Measurements from ENCODE around the gene PLEKHO1. TPM values are rescaled to one million over a fixed set of nuclear protein-coding genes. Genes with fewer than 3 reads are reported as not detected.
"Not testable (repeated sequence)": the region's sequence is repeated elsewhere in the genome, so short reads cannot be mapped to it uniquely, and the experiment has no call there.

The PLEKHO1 gene
- total RNA-seq, 4 donors from 2014 or later = 16.5 to 68.6 (median 32.8) TPM

DNA sequence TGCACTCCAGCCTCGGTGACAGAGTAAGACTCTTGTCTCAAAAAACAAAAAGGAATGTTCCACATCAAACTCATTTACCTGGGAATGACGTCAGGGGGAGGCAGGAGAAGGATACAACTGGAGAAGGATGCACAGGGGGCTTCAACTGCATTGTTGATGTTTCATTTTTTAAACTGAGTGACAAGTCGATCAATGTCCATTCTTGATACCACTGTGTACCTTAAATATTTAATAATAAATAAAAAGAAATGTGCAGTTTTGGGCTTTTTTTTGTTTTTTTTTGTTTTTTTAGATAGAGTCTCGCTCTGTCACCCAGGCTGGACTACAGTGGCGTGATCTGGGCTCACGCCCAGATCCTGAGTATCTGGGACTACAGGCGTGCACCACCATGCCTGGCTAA, 35.8 kb downstream of the PLEKHO1 start:
- TF ChIP-seq, protein P1, sequence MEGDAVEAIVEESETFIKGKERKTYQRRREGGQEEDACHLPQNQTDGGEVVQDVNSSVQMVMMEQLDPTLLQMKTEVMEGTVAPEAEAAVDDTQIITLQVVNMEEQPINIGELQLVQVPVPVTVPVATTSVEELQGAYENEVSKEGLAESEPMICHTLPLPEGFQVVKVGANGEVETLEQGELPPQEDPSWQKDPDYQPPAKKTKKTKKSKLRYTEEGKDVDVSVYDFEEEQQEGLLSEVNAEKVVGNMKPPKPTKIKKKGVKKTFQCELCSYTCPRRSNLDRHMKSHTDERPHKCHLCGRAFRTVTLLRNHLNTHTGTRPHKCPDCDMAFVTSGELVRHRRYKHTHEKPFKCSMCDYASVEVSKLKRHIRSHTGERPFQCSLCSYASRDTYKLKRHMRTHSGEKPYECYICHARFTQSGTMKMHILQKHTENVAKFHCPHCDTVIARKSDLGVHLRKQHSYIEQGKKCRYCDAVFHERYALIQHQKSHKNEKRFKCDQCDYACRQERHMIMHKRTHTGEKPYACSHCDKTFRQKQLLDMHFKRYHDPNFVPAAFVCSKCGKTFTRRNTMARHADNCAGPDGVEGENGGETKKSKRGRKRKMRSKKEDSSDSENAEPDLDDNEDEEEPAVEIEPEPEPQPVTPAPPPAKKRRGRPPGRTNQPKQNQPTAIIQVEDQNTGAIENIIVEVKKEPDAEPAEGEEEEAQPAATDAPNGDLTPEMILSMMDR (IDR thresholded peaks at IDR 0.05) = no peak
- DNase-seq (ENCODE audit: low spot score) = no peak

DNA sequence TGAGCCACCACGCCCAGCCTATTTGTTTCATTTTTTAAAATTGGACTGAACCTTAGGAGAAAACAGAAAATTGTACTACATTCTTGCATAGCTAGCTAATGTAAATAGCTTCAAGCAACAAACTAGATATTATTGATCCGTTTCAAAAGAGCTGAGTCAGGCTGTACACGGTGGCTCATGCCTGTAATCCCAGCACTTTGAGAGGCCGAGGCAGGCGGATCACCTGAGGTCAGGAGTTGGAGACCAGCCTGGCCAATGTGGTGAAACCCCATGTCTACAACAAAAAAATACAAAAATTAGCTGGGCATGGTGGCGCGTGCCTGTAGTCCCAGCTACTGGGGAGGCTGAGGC, 36.7 kb downstream of the PLEKHO1 start:
- not testable (repeated sequence) for DNase-seq (ENCODE audit: low spot score); ATAC-seq (ENCODE audit: low FRiP score)

More for the DNA sequence above, 35.8 kb downstream of the PLEKHO1 start:
- no peak for ATAC-seq (ENCODE audit: low FRiP score)

- DNase-seq (ENCODE audit: low spot score) (no peak), ATAC-seq (ENCODE audit: low FRiP score) (peak; percentile 46)
These were observed 37.3 kb downstream of the PLEKHO1 start for GRCh38 chr1:150186789-150187559.

GRCh38 chr1:150187560-150187931, 37.8 kb downstream of the PLEKHO1 start:
- ATAC-seq (ENCODE audit: low FRiP score) (peak; percentile 4), DNase-seq (ENCODE audit: low spot score) (no peak)
- TF ChIP-seq, protein P1 (IDR thresholded peaks at IDR 0.05) = no peak

More at GRCh38 chr1:150186789-150187559, 37.3 kb downstream of the PLEKHO1 start:
- TF ChIP-seq, protein P1 (IDR thresholded peaks at IDR 0.05) = peak in 1 of 3 donors; percentile 3

DNA sequence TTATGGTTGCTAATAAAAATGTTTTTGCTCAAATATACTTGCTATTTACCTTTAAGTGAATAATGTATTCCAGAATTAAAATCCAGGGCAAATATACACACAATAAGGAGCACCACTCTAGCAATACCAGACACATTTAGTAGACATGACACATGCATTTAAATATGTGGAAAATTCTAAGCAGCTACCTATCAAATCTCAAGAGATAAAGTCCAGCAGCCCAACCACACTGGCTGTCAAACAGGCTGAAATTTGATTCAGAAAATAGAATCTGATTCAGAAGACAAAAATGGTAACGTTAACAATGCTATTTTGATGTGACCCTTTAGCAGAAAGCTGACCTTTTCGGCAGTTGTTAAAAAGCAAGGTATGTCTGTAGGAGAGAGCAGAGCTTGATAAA, 42.3 kb downstream of the PLEKHO1 start:
- TF ChIP-seq, protein P1 (IDR thresholded peaks at IDR 0.05) = no peak
- ATAC-seq (ENCODE audit: low FRiP score) (peak; percentile 37), DNase-seq (ENCODE audit: low spot score) (no peak)

GRCh38 chr1:150194381-150195031, 44.8 kb downstream of the PLEKHO1 start:
- ATAC-seq (ENCODE audit: low FRiP score) (no peak), DNase-seq (ENCODE audit: low spot score) (no peak)
- TF ChIP-seq, protein P1 (IDR thresholded peaks at IDR 0.05) = no peak

- TF ChIP-seq, protein P1 (IDR thresholded peaks at IDR 0.05) = no peak
- no peak for DNase-seq (ENCODE audit: low spot score)
- no peak for ATAC-seq (ENCODE audit: low FRiP score)
These were observed 46.7 kb downstream of the PLEKHO1 start for GRCh38 chr1:150196417-150196816.

Measured in omental fat pad (tissue), 4 donors.